Astrocyte (in vitro differentiated cells and primary cell): ENCODE results near the gene GRAMD2A. TPM values are rescaled to one million over a fixed set of nuclear protein-coding genes. Genes with fewer than 3 reads are reported as not detected.
A peak's percentile ranks its signal among the peaks of the same experiment; 100 is the strongest.

Experiments used
- DNase-seq: peaks from one replicate; pipeline ENCODE4 v3.0.0-alpha.2; 2010; ENCODE audit warnings: low read depth
- FAIRE-seq: peaks from 2 replicates; lab custom pipeline; 2011; peaks lifted over from hg19 to GRCh38; lab: Jason Lieb, UNC
- H2AFZ ChIP-seq: 2 replicates; pipeline ENCODE4 v1.6.0; 2012; ENCODE audit warnings: low read depth, low read length, inconsistent platforms
- H3K27ac ChIP-seq: 2 replicates; pipeline ENCODE4 v1.5.1; 2011; ENCODE audit warnings: low read depth, low read length, inconsistent platforms
- H3K27me3 ChIP-seq: 2 replicates; pipeline ENCODE4 v1.6.0; 2011; ENCODE audit warnings: low read length, inconsistent platforms; ENCODE audit not compliant: insufficient read depth
- H3K36me3 ChIP-seq: 2 replicates; pipeline ENCODE4 v1.5.1; 2011; ENCODE audit warnings: low read length, inconsistent platforms; ENCODE audit not compliant: insufficient read depth
- H3K4me1 ChIP-seq: 2 replicates; pipeline ENCODE4 v1.5.1; 2011; ENCODE audit warnings: low read length, inconsistent platforms; ENCODE audit not compliant: insufficient read depth
- H3K4me2 ChIP-seq: 2 replicates; pipeline ENCODE4 v1.6.0; 2012; ENCODE audit warnings: low read length, inconsistent platforms
- H3K4me3 ChIP-seq: 2 replicates; pipeline ENCODE4 v1.5.1; 2011; ENCODE audit warnings: low read depth, mild to moderate bottlenecking, low read length, inconsistent platforms; ENCODE audit not compliant: insufficient read depth
- H3K79me2 ChIP-seq: 2 replicates; pipeline ENCODE4 v1.6.0; 2012; ENCODE audit warnings: mild to moderate bottlenecking, low read length, inconsistent platforms; ENCODE audit not compliant: insufficient read depth
- H3K9ac ChIP-seq: 2 replicates; pipeline ENCODE4 v1.6.0; 2012; ENCODE audit warnings: mild to moderate bottlenecking, low read length, inconsistent platforms
- H3K9me3 ChIP-seq: 2 replicates; pipeline ENCODE4 v1.5.1; 2012; ENCODE audit warnings: low read depth, mild to moderate bottlenecking, low read length, inconsistent platforms; ENCODE audit not compliant: insufficient read depth
- H4K20me1 ChIP-seq: 2 replicates; pipeline ENCODE4 v1.6.0; 2012; ENCODE audit warnings: low read length, inconsistent platforms; ENCODE audit not compliant: insufficient read depth
- H3K27ac Mint-ChIP-seq: one replicate; pipeline ENCODE4 v1.8.0; 2021; ENCODE audit warnings: mild to moderate bottlenecking, mixed read lengths; ENCODE audit not compliant: unreplicated experiment
- H3K27me3 Mint-ChIP-seq: one replicate; pipeline ENCODE4 v1.8.0; 2021; ENCODE audit warnings: low read depth, mixed read lengths; ENCODE audit not compliant: unreplicated experiment
- H3K36me3 Mint-ChIP-seq: one replicate; pipeline ENCODE4 v1.8.0; 2021; ENCODE audit warnings: low read depth, mixed read lengths; ENCODE audit not compliant: unreplicated experiment
- H3K4me1 Mint-ChIP-seq: one replicate; pipeline ENCODE4 v1.8.0; 2021; ENCODE audit warnings: low read depth, mixed read lengths; ENCODE audit not compliant: unreplicated experiment
- H3K4me3 Mint-ChIP-seq: one replicate; pipeline ENCODE4 v1.8.0; 2021; ENCODE audit warnings: mild to moderate bottlenecking, moderate library complexity, mixed read lengths; ENCODE audit not compliant: unreplicated experiment
- H3K9me3 Mint-ChIP-seq: one replicate; pipeline ENCODE4 v1.8.0; 2021; ENCODE audit warnings: mild to moderate bottlenecking, mixed read lengths; ENCODE audit not compliant: unreplicated experiment
- EZH2 ChIP-seq: IDR thresholded peaks from 2 replicates; pipeline ENCODE4 v1.6.1; 2012; ENCODE audit warnings: mild to moderate bottlenecking, low read length, inconsistent platforms; ENCODE audit not compliant: insufficient read depth
- total RNA-seq: library from RNA; stranded (reverse); gene quantifications from 2 replicates; pipeline ENCODE4 v1.2.1, GENCODE V29; 2021
- TF ChIP-seq, protein P1 (sequence below): IDR thresholded peaks from 2 replicates; pipeline ENCODE4 v1.5.1; 2011; ENCODE audit warnings: low read depth, mild to moderate bottlenecking, inconsistent platforms, low read length, moderate library complexity; ENCODE audit not compliant: insufficient read depth

Gene GRAMD2A
- total RNA-seq, 1 donor from 2014 or later, result 0.68 TPM

DNA sequence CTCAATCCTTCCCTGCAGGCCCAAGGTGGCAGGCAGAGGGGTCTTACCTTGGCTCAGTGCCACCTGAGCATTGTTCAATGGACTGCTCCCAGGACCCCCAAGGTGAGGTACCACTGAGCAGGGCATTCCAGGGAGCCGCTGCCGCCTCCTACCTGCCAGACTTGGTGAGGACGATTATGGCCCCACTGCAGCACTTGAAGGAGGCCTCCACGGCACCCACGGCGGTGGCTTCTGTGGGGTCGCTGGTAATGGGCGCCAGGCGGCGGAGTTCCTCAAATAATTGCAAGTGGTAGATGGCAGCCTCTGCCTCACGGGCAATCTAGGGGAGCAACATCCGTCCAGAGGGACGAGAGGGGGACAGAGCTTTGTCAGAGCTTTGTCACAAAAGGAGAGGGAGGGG lies 4.7 kb upstream of the GRAMD2A start:
- no peaks in the 10 kb centered on the region for H3K27me3 Mint-ChIP-seq
- peaks cover 89% of the 10 kb centered on the region for H3K36me3 ChIP-seq
- no peak overlapping the region for H3K4me3 ChIP-seq
- peak overlapping the region; percentile 84 for H3K27ac Mint-ChIP-seq
- H3K9me3 ChIP-seq, result no peaks in the 10 kb centered on the region
- TF ChIP-seq EZH2, result no peak
- TF ChIP-seq, protein P1, sequence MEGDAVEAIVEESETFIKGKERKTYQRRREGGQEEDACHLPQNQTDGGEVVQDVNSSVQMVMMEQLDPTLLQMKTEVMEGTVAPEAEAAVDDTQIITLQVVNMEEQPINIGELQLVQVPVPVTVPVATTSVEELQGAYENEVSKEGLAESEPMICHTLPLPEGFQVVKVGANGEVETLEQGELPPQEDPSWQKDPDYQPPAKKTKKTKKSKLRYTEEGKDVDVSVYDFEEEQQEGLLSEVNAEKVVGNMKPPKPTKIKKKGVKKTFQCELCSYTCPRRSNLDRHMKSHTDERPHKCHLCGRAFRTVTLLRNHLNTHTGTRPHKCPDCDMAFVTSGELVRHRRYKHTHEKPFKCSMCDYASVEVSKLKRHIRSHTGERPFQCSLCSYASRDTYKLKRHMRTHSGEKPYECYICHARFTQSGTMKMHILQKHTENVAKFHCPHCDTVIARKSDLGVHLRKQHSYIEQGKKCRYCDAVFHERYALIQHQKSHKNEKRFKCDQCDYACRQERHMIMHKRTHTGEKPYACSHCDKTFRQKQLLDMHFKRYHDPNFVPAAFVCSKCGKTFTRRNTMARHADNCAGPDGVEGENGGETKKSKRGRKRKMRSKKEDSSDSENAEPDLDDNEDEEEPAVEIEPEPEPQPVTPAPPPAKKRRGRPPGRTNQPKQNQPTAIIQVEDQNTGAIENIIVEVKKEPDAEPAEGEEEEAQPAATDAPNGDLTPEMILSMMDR, result no peak
- H3K4me1 Mint-ChIP-seq, result peaks cover 48% of the 10 kb centered on the region
- no peak overlapping the region for H3K27ac ChIP-seq
- no peaks in the 10 kb centered on the region for H3K9me3 Mint-ChIP-seq
- FAIRE-seq (no peak), DNase-seq (no peak)
- H3K9ac ChIP-seq, result no peak overlapping the region
- no peaks in the 10 kb centered on the region for H3K27me3 ChIP-seq
- peaks cover 42% of the 10 kb centered on the region for H3K36me3 Mint-ChIP-seq
- H3K79me2 ChIP-seq, result peaks cover 53% of the 10 kb centered on the region
- no peak overlapping the region for H3K4me3 Mint-ChIP-seq
- H2AFZ ChIP-seq, result no peak overlapping the region
- peaks cover 96% of the 10 kb centered on the region for H4K20me1 ChIP-seq
- H3K4me2 ChIP-seq, result no peak overlapping the region
- peaks cover 18% of the 10 kb centered on the region for H3K4me1 ChIP-seq

DNA sequence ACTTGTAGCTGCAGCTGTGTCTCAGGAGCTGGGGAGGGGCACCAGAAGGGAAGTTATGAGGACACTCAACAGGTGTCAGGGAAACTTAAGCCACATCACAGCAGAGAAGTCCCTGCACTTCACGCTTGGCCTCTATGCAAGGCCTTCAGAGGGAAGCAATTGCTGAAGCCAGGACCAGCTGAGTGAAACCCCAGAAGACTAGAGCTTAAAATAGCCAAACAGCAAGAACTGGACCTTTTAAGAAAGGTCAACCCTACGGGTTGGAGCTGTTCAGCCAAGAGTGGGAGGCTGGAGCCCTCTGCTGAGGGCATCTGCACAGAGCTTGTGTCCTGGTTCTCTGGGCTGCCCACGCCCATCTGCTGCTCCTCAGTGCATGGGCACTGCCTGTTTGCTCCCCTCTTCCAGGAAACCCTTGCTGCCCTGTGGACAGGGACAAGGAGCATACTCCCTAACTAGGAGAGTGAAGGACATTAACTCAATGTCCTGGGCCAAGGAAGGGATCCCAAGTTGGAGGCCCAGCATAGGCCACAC lies 3.9 kb upstream of the GRAMD2A start:
- H3K36me3 ChIP-seq, result peaks cover 81% of the 10 kb centered on the region
- no peak for TF ChIP-seq EZH2
- TF ChIP-seq, protein P1, result no peak
- H4K20me1 ChIP-seq, result peaks cover 96% of the 10 kb centered on the region
- no peak for DNase-seq
- H3K4me1 ChIP-seq, result peaks cover 18% of the 10 kb centered on the region
- FAIRE-seq, result no peak
- peaks cover 35% of the 10 kb centered on the region for H3K36me3 Mint-ChIP-seq
- H3K4me1 Mint-ChIP-seq, result peaks cover 42% of the 10 kb centered on the region
- H3K27me3 Mint-ChIP-seq, result no peaks in the 10 kb centered on the region
- no peaks in the 10 kb centered on the region for H3K9me3 ChIP-seq
- H3K27me3 ChIP-seq, result no peaks in the 10 kb centered on the region
- H3K27ac ChIP-seq, result no peak overlapping the region
- H3K9me3 Mint-ChIP-seq, result no peaks in the 10 kb centered on the region
- no peak overlapping the region for H3K27ac Mint-ChIP-seq
- peak overlapping the region; percentile 23 for H3K4me3 Mint-ChIP-seq
- H3K79me2 ChIP-seq, result peaks cover 45% of the 10 kb centered on the region
- no peak overlapping the region for H3K9ac ChIP-seq
- H2AFZ ChIP-seq, result no peak overlapping the region
- H3K4me2 ChIP-seq, result no peak overlapping the region
- H3K4me3 ChIP-seq, result no peak overlapping the region
